RCC 7860 (cell line): ENCODE results near the gene SOAT2.
"Not testable (repeated sequence)": the region's sequence is repeated elsewhere in the genome, so short reads cannot be mapped to it uniquely, and the experiment has no call there.

ENCODE experiments used
- DNase-seq: peaks from one replicate; pipeline ENCODE4 v3.0.0-alpha.2; 2015; ENCODE audit warnings: low spot score
- FAIRE-seq: peaks from 2 replicates; lab custom pipeline; 2012; peaks lifted over from hg19 to GRCh38; lab: Jason Lieb, UNC

The SOAT2 gene

GRCh38 chr12:53079226-53080117 lies 23.8 kb upstream of the SOAT2 start, which contains the start of gene SPRYD3:
Gene SPRYD3, minus strand, starts transcription at chr12:53079390. Its CDS starts 57 bp downstream, at chr12:53079333.
- peak; percentile 92 for DNase-seq
- peak; percentile 72 for FAIRE-seq

GRCh38 chr12:53082637-53083175 lies 20.6 kb upstream of the SOAT2 start:
- FAIRE-seq: no peak

GRCh38 chr12:53086361-53086760 lies 16.9 kb upstream of the SOAT2 start:
- DNase-seq: no peak
- no peak for FAIRE-seq

More at GRCh38 chr12:53082637-53083175, 20.6 kb upstream of the SOAT2 start:
- no peak for DNase-seq

- DNase-seq (no peak), FAIRE-seq (no peak)
Measured at GRCh38 chr12:53090105-53090504, 13.2 kb upstream of the SOAT2 start.

- FAIRE-seq (no peak), DNase-seq (no peak)
Measured at GRCh38 chr12:53090554-53090953, 12.7 kb upstream of the SOAT2 start.

- no peak for FAIRE-seq
- DNase-seq: no peak
Measured at GRCh38 chr12:53091756-53092155, 11.5 kb upstream of the SOAT2 start.

GRCh38 chr12:53093777-53094393 lies 9.4 kb upstream of the SOAT2 start:
- DNase-seq (no peak), FAIRE-seq (no peak)

GRCh38 chr12:53094394-53094787 lies 8.9 kb upstream of the SOAT2 start:
- FAIRE-seq: no peak
- DNase-seq: no peak

- FAIRE-seq: not testable (repeated sequence)
Measured at GRCh38 chr12:53094796-53095595, 8.3 kb upstream of the SOAT2 start.

GRCh38 chr12:53095596-53095895 lies 7.7 kb upstream of the SOAT2 start:
- not testable (repeated sequence) for DNase-seq

More at GRCh38 chr12:53094796-53095595, 8.3 kb upstream of the SOAT2 start:
- DNase-seq: peak; percentile 40

GRCh38 chr12:53096089-53096741 lies 7.1 kb upstream of the SOAT2 start:
- no peak for DNase-seq
- FAIRE-seq: no peak

More at GRCh38 chr12:53095596-53095895, 7.7 kb upstream of the SOAT2 start:
- FAIRE-seq: not testable (repeated sequence)

GRCh38 chr12:53096759-53097158 lies 6.5 kb upstream of the SOAT2 start:
- FAIRE-seq (no peak), DNase-seq (no peak)

GRCh38 chr12:53097207-53097563 lies 6.1 kb upstream of the SOAT2 start:
- FAIRE-seq: no peak

GRCh38 chr12:53097564-53098353 lies 5.5 kb upstream of the SOAT2 start, which contains the start of gene IGFBP6:
Gene IGFBP6, plus strand, starts transcription at chr12:53097667. Its CDS starts 51 bp downstream, at chr12:53097718.
- peak; percentile 33 for DNase-seq
- FAIRE-seq: no peak

More at GRCh38 chr12:53097207-53097563, 6.1 kb upstream of the SOAT2 start:
- no peak for DNase-seq

GRCh38 chr12:53098354-53098981 lies 4.8 kb upstream of the SOAT2 start:
- FAIRE-seq: peak; percentile 74
- DNase-seq: peak; percentile 54

- DNase-seq (peak; percentile 92), FAIRE-seq (peak; percentile 93)
Measured at GRCh38 chr12:53099071-53099882, 4.0 kb upstream of the SOAT2 start.

GRCh38 chr12:53100466-53101151 lies 2.7 kb upstream of the SOAT2 start:
- DNase-seq: no peak

GRCh38 chr12:53101266-53101665 lies 2.0 kb upstream of the SOAT2 start:
- DNase-seq: no peak
- no peak for FAIRE-seq

More at GRCh38 chr12:53100466-53101151, 2.7 kb upstream of the SOAT2 start:
- FAIRE-seq: no peak
